HepG2 (cell line): ENCODE measurements around the gene KIF7. TPM values are rescaled to one million over a fixed set of nuclear protein-coding genes. Genes with fewer than 3 reads are reported as not detected.

Experiments
- ATAC-seq: fragments of 200-7000 bp; cut with Tn5 transposase; 3 replicates; pipeline ENCODE4 v1.9.1; 2020; ENCODE audit warnings: mild to moderate bottlenecking, moderate library complexity
- BruUV-seq: library from RNA; stranded (reverse); fragments of 400-500 nt; replicated peaks from 2 replicates; lab custom pipeline; 2021; lab: Mats Ljungman, UMichigan
- CTCF ChIA-PET: fragments of 300-600 bp; formaldehyde crosslinking; extraction: SDS; loops from one replicate; lab custom pipeline; 2021; ENCODE audit warnings: low total read pairs, inconsistent platforms, low intra/inter-chr PET ratio; lab: Yijun Ruan, JAX
- POLR2A ChIA-PET: fragments of 350-600 bp; sonication (Branson Sonifier 250); formaldehyde crosslinking; loops from one replicate; lab custom pipeline; 2020; ENCODE audit warnings: antibody characterized with exemption, inconsistent platforms; lab: Yijun Ruan, JAX
- DNase-seq: peaks from one replicate; pipeline ENCODE4 v3.0.0-alpha.2; 2015; ENCODE audit warnings: low spot score
- FAIRE-seq: peaks from 3 replicates; lab custom pipeline; 2011; peaks lifted over from hg19 to GRCh38; lab: Jason Lieb, UNC
- H2AFZ ChIP-seq: one replicate; pipeline ENCODE4 v1.6.1; 2011; ENCODE audit warnings: low read length, inconsistent platforms
- H3K27ac ChIP-seq: fragments of 300-600 bp; 3 replicates; pipeline ENCODE4 v1.8.0; 2011; ENCODE audit warnings: mixed run types, mild to moderate bottlenecking, mixed read lengths, low read length, inconsistent platforms; ENCODE audit not compliant: insufficient read depth; ENCODE audit errors: extremely low read length
- H3K27me3 ChIP-seq, 2 experiments: fragments of 200-600 bp in 1 of 2; 2 replicates in 1 of 2; 3 replicates in 1 of 2; pipeline versions ENCODE4 v1.6.0 to v1.8.0; 2011; ENCODE audit warnings: low read length in 2 of 2, mild to moderate bottlenecking in 2 of 2, moderate library complexity in 2 of 2, inconsistent platforms in 1 of 2; ENCODE audit not compliant: insufficient read depth in 2 of 2, control insufficient read depth in 1 of 2
- H3K36me3 ChIP-seq, 2 experiments: fragments of 200-600 bp in 1 of 2; replicated peaks in 1 of 2; 2 replicates in 1 of 2; 3 replicates in 1 of 2; pipeline versions ENCODE4 v1.5.1 to v1.8.0; 2011; ENCODE audit warnings: low read length in 2 of 2, inconsistent platforms in 1 of 2; ENCODE audit not compliant: insufficient read depth in 2 of 2, control insufficient read depth in 1 of 2
- H3K4me1 ChIP-seq: 2 replicates; pipeline ENCODE4 v1.5.1; 2012; ENCODE audit warnings: low read length, inconsistent platforms; ENCODE audit not compliant: insufficient read depth
- H3K4me2 ChIP-seq: 2 replicates; pipeline ENCODE4 v1.6.0; 2011; ENCODE audit warnings: low read depth, low read length, inconsistent platforms
- H3K4me3 ChIP-seq, 3 experiments: fragments of 200-600 bp in 1 of 3; sonication (generic), shearing (Covaris generic) in 1 of 3; replicated peaks in 1 of 3; 2 replicates each; pipeline ENCODE4 v1.5.1; 2011 to 2016; ENCODE audit warnings: low read length in 3 of 3, inconsistent platforms in 2 of 3, low read depth in 2 of 3, mild to moderate bottlenecking in 2 of 3, control low read depth in 1 of 3, mixed read lengths in 1 of 3; ENCODE audit not compliant: insufficient read depth in 1 of 3
- H3K79me2 ChIP-seq: one replicate; pipeline ENCODE4 v1.6.1; 2011; ENCODE audit warnings: low read length, inconsistent platforms; ENCODE audit not compliant: insufficient read depth
- H3K9ac ChIP-seq: 2 replicates; pipeline ENCODE4 v1.6.0; 2011; ENCODE audit warnings: mild to moderate bottlenecking, low read depth, low read length, inconsistent platforms; ENCODE audit not compliant: insufficient read depth
- H3K9me3 ChIP-seq: 2 replicates; pipeline ENCODE4 v1.5.1; 2012; ENCODE audit warnings: mild to moderate bottlenecking, low read length
- H4K20me1 ChIP-seq: 2 replicates; pipeline ENCODE4 v1.6.0; 2011; ENCODE audit warnings: inconsistent platforms, mild to moderate bottlenecking, low read length, moderate library complexity; ENCODE audit not compliant: insufficient read depth
- DRAP1 ChIP-seq: IDR thresholded peaks from 2 replicates; pipeline ENCODE4 v1.6.1; 2016; ENCODE audit warnings: missing genetic modification reagents, missing compliant biosample characterization
- ESRRA ChIP-seq: sonication (generic); formaldehyde crosslinking; IDR thresholded peaks from 2 replicates; pipeline ENCODE4 v1.5.1; 2020; ENCODE audit warnings: mild to moderate bottlenecking, low read depth, missing genetic modification reagents
- FOXP1 ChIP-seq, 2 experiments: fragments of 450-650 bp in 1 of 2; IDR thresholded peaks; 2 replicates each; pipeline ENCODE4 v1.6.1; 2017 to 2018; ENCODE audit warnings: antibody characterized with exemption in 1 of 2
- JUN ChIP-seq: sonication (generic); formaldehyde crosslinking; IDR thresholded peaks from 2 replicates; pipeline ENCODE4 v1.4.0; 2020; ENCODE audit warnings: mild to moderate bottlenecking, missing genetic modification reagents
- MED13 ChIP-seq: sonication (generic); formaldehyde crosslinking; IDR thresholded peaks from 2 replicates; pipeline ENCODE4 v1.5.0; 2020; ENCODE audit warnings: missing genetic modification reagents
- MYPOP ChIP-seq: sonication (generic); formaldehyde crosslinking; IDR thresholded peaks from 2 replicates; pipeline ENCODE4 v1.8.1; 2023; ENCODE audit warnings: mild to moderate bottlenecking, moderate library complexity, missing genetic modification reagents
- RBAK ChIP-seq: sonication (generic); formaldehyde crosslinking; IDR thresholded peaks from 2 replicates; pipeline ENCODE4 v1.5.1; 2020; ENCODE audit warnings: mild to moderate bottlenecking, missing genetic modification reagents
- ZBTB43 ChIP-seq: sonication (generic); formaldehyde crosslinking; conservative IDR thresholded peaks from 2 replicates; pipeline ENCODE4 v1.4.0; 2020; ENCODE audit warnings: missing genetic modification reagents
- ZFP62 ChIP-seq: sonication (generic); formaldehyde crosslinking; IDR thresholded peaks from 2 replicates; pipeline ENCODE4 v1.4.0; 2020; ENCODE audit warnings: missing genetic modification reagents
- ZNF773 ChIP-seq: sonication (generic); formaldehyde crosslinking; IDR thresholded peaks from 2 replicates; pipeline ENCODE4 v1.4.0; 2020; ENCODE audit warnings: missing genetic modification reagents, borderline replicate concordance
- WGBS: methylation state at CpG from one replicate; pipeline ENCODE4 v1.1.6; 2017; ENCODE audit warnings: low lambda C conversion rate; 5-methylcytosine and 5-hydroxymethylcytosine counted together
- in situ Hi-C: cut with HindIII; loops from 2 replicates; pipeline ENCODE4 v1.10.0; 2017; ENCODE audit warnings: low pct_unique_long_range_greater_than_20kb; ENCODE audit not compliant: extremely low pct_ligation_motif_present
- intact Hi-C: fragments of 100-400 bp; cut with micrococcal nuclease; formaldehyde crosslinking; loops from one replicate; pipeline ENCODE4 v1.10.0; 2022; ENCODE audit not compliant: unreplicated experiment
- polyA plus RNA-seq, 8 experiments: library from polyadenylated mRNA; depleted of rRNA in 3 of 8; stranded (reverse) in 7 of 8; unstranded in 1 of 8; fragments of >200 nt; fragmentation: Illumina TruSeq in 4 of 8; extraction: Trizol in 4 of 8; gene quantifications; 2 replicates each; pipeline versions ENCODE4 v1.2.1 to v1.2.3, GENCODE V29; 2011 to 2016; ENCODE audit warnings: low read depth in 4 of 8, missing spikeins in 1 of 8, mixed read lengths in 1 of 8; ENCODE audit not compliant: insufficient read depth in 1 of 8
- total RNA-seq, 5 experiments: library from RNA; depleted of rRNA; stranded (reverse); fragments of >200 nt; fragmentation: Illumina TruSeq; extraction: Trizol; gene quantifications; 2 replicates each; pipeline ENCODE4 v1.2.3, GENCODE V29; 2016; ENCODE audit warnings: low read depth in 1 of 5

The KIF7 gene
- total and polyA plus RNA-seq, 2 of the 13 experiments (the other 11 are each of a cell fraction or from before 2014, with no cell fraction given): 1.5 to 6.2 TPM

- in situ Hi-C loops (no loop called here), intact Hi-C loops (no loop called here)
- ATAC-seq (no peak), DNase-seq (no peak), FAIRE-seq (no peak)
- Histone ChIP-seq H3K9me3 (no peaks in the 10 kb centered on the region), H3K4me2 (peak overlapping the region; percentile 67), H2AFZ (no peak overlapping the region), H3K27me3 (peaks cover 0 to 1% of the 10 kb centered on the region in 2 experiments; a peak in 1 of 5 replicates), H4K20me1 (no peaks in the 10 kb centered on the region), H3K4me1 (peaks cover 28% of the 10 kb centered on the region), H3K79me2 (no peaks in the 10 kb centered on the region), H3K4me3 (peak overlapping the region; percentile 34 to 65 (median 44); a peak in 4 of 6 replicates), H3K27ac (no peak overlapping the region), H3K36me3 (no peaks in the 10 kb centered on the region), H3K9ac (no peak overlapping the region)
- POLR2A ChIA-PET: interaction anchor here (1.1 kb wide), 2 partner anchors 10 kb away, joined by 3 read pairs; no protein-coding TSS in a partner anchor
- no TSS peak for BruUV-seq
- WGBS: 55% methylated on average over 13 of the region's 13 CpGs
- TF ChIP-seq RBAK (no peak), ZBTB43 (CRISPR knock-in tag) (no peak), DRAP1 (no peak), FOXP1 (IDR thresholded peaks at IDR 0.05) (no peak), FOXP1 (CRISPR knock-in tag; IDR thresholded peaks at IDR 0.05) (no peak), MYPOP (CRISPR knock-in tag) (no peak), JUN (no peak), MED13 (CRISPR knock-in tag) (no peak), ZFP62 (CRISPR knock-in tag) (no peak), ZNF773 (CRISPR knock-in tag) (no peak), ESRRA (CRISPR knock-in tag) (no peak)
- CTCF ChIA-PET: no interaction called here
These were observed 9.4 kb upstream of the KIF7 start for GRCh38 chr15:89664441-89665350.
